Panc1 (cell line): Measurements from ENCODE around the gene SNX24. TPM values are rescaled to one million over a fixed set of nuclear protein-coding genes. Genes with fewer than 3 reads are reported as not detected.

ENCODE experiments used
- ATAC-seq: fragments of 200-7000 bp; cut with Tn5 transposase; 2 replicates; pipeline ENCODE4 v1.9.1; 2020; ENCODE audit warnings: mild to moderate bottlenecking, moderate library complexity
- BruUV-seq: library from RNA; stranded (reverse); fragments of 400-500 nt; replicated peaks from 2 replicates; lab custom pipeline; 2021; lab: Mats Ljungman, UMichigan
- CTCF ChIA-PET: fragments of 300-600 bp; sonication (Branson Sonifier 250); formaldehyde crosslinking; loops from one replicate; lab custom pipeline; 2022; ENCODE audit warnings: antibody characterized with exemption; lab: Charles Lee
- POLR2A ChIA-PET: fragments of 300-600 bp; sonication (Branson Sonifier 250); formaldehyde crosslinking; loops from one replicate; lab custom pipeline; 2022; ENCODE audit warnings: antibody characterized with exemption; lab: Charles Lee
- DNase-seq: peaks from one replicate; pipeline ENCODE4 v3.0.0-alpha.2; 2010; ENCODE audit warnings: low read depth, low spot score
- H3K27ac ChIP-seq: 2 replicates; pipeline ENCODE4 v1.5.1; 2011; ENCODE audit warnings: mild to moderate bottlenecking, low read length, inconsistent platforms
- H3K27me3 ChIP-seq: fragments of 200-500 bp; sonication (Bioruptor generic); 2 replicates; pipeline ENCODE4 v1.6.0; 2014; ENCODE audit warnings: low read length, inconsistent platforms; ENCODE audit not compliant: control insufficient read depth, insufficient read depth
- H3K36me3 ChIP-seq: fragments of 200-500 bp; sonication (Bioruptor generic); 2 replicates; pipeline ENCODE4 v1.5.1; 2014; ENCODE audit warnings: inconsistent platforms, mild to moderate bottlenecking, low read length, moderate library complexity; ENCODE audit not compliant: control insufficient read depth, insufficient read depth
- H3K4me1 ChIP-seq: 2 replicates; pipeline ENCODE4 v1.5.1; 2011; ENCODE audit warnings: inconsistent platforms, mild to moderate bottlenecking, low read length, moderate library complexity; ENCODE audit not compliant: control insufficient read depth, insufficient read depth
- H3K4me3 ChIP-seq, 2 experiments: 2 replicates each; pipeline ENCODE4 v1.5.1; 2011 to 2012; ENCODE audit warnings: low read depth in 2 of 2, low read length in 2 of 2, mild to moderate bottlenecking in 2 of 2, inconsistent platforms in 1 of 2, moderate library complexity in 1 of 2
- H3K9me3 ChIP-seq: fragments of 200-500 bp; sonication (Bioruptor generic); 2 replicates; pipeline ENCODE4 v1.5.1; 2014; ENCODE audit warnings: low read depth, mild to moderate bottlenecking, inconsistent platforms, low read length, moderate library complexity; ENCODE audit not compliant: control insufficient read depth, insufficient read depth
- CTCF ChIP-seq: fragments of 450-650 bp; IDR thresholded peaks from 2 replicates; pipeline ENCODE4 v1.5.1; 2017; ENCODE audit warnings: mild to moderate bottlenecking
- POLR2AphosphoS5 ChIP-seq: IDR thresholded peaks from 2 replicates; pipeline ENCODE4 v1.6.1; 2012; ENCODE audit warnings: mild to moderate bottlenecking, low read depth, low read length, moderate library complexity
- REST ChIP-seq, 2 experiments: IDR thresholded peaks; 2 replicates each; pipeline ENCODE4 v1.6.1; 2011 to 2012; ENCODE audit warnings: low read depth in 2 of 2, control low read depth in 1 of 2, low read length in 1 of 2, mild to moderate bottlenecking in 1 of 2, moderate library complexity in 1 of 2; ENCODE audit not compliant: insufficient read depth in 1 of 2
- SIN3A ChIP-seq: IDR thresholded peaks from 2 replicates; pipeline ENCODE4 v1.6.1; 2012; ENCODE audit warnings: low read depth, mild to moderate bottlenecking, low read length, moderate library complexity, borderline replicate concordance; ENCODE audit not compliant: insufficient read depth
- TCF7L2 ChIP-seq: IDR thresholded peaks from 2 replicates; pipeline ENCODE4 v1.6.1; 2011; ENCODE audit warnings: mild to moderate bottlenecking, low read depth, low read length, inconsistent platforms
- in situ Hi-C: cut with HindIII; loops from 2 replicates; pipeline ENCODE4 v1.10.0; 2016; ENCODE audit warnings: low sequenced_read_pairs, low pct_unique_long_range_greater_than_20kb
- intact Hi-C: fragments of 100-400 bp; cut with micrococcal nuclease; formaldehyde crosslinking; loops from one replicate; pipeline ENCODE4 v1.10.0; 2022; ENCODE audit not compliant: unreplicated experiment
- total RNA-seq: library from RNA; stranded (reverse); gene quantifications from one replicate; pipeline ENCODE4 v1.2.1, GENCODE V29; 2021; ENCODE audit not compliant: unreplicated experiment

Gene SNX24
- total RNA-seq, 1 experiment from 2014 or later: 32.8 TPM

- ATAC-seq: no peak
- H3K27me3 ChIP-seq: no peaks in the 10 kb centered on the region
- peaks cover 5% of the 10 kb centered on the region; the same call in 1 of the 2 replicates for H3K4me1 ChIP-seq
- TF ChIP-seq TCF7L2: no peak
- no peak for TF ChIP-seq SIN3A
- no peak for TF ChIP-seq REST (IDR thresholded peaks at IDR 0.05; ENCODE audit: insufficient read depth in 1 of 2, low read depth in 2 of 2, low read length in 1 of 2)
- no peak for TF ChIP-seq CTCF
- TF ChIP-seq POLR2AphosphoS5: no peak
- BruUV-seq: no TSS peak
- H3K4me3 ChIP-seq: no peak overlapping the region
- in situ Hi-C loops (no loop called here), intact Hi-C loops (no loop called here)
- no peak for DNase-seq
- no peaks in the 10 kb centered on the region for H3K9me3 ChIP-seq
- CTCF ChIA-PET: no interaction called here
- no peaks in the 10 kb centered on the region for H3K36me3 ChIP-seq
- POLR2A ChIA-PET: no interaction called here
- no peak overlapping the region for H3K27ac ChIP-seq
Observed at GRCh38 chr5:122906768-122907167, 61.4 kb downstream of the SNX24 start.

- no peak overlapping the region for H3K27ac ChIP-seq
- POLR2A ChIA-PET: interaction anchor here (0.6 kb wide), 1 partner anchor 596 kb away, joined by 3 read pairs; no protein-coding TSS in a partner anchor
- no peak for ATAC-seq
Observed at GRCh38 chr5:122907276-122907675, 61.9 kb downstream of the SNX24 start.

More at GRCh38 chr5:122907276-122907675, 61.9 kb downstream of the SNX24 start:
- DNase-seq: no peak
- no TSS peak for BruUV-seq
- Histone ChIP-seq H3K27me3 (no peaks in the 10 kb centered on the region), H3K4me1 (peaks cover 5% of the 10 kb centered on the region; the same call in 1 of the 2 replicates), H3K9me3 (no peaks in the 10 kb centered on the region), H3K4me3 (no peak overlapping the region), H3K36me3 (no peaks in the 10 kb centered on the region)
- in situ Hi-C loops: no loop called here
- TF ChIP-seq SIN3A (no peak), REST (IDR thresholded peaks at IDR 0.05; ENCODE audit: insufficient read depth in 1 of 2, low read depth in 2 of 2, low read length in 1 of 2) (no peak), POLR2AphosphoS5 (no peak), TCF7L2 (no peak), CTCF (no peak)
- CTCF ChIA-PET: interaction anchor here (0.6 kb wide), 1 partner anchor 81 kb away, joined by 5 read pairs; no protein-coding TSS in a partner anchor
- intact Hi-C loops: no loop called here
